H1 (cell line): Measurements from ENCODE around the gene NODAL. TPM values are rescaled to one million over a fixed set of nuclear protein-coding genes. Genes with fewer than 3 reads are reported as not detected.
A peak's percentile ranks its signal among the peaks of the same experiment; 100 is the strongest.

Source experiments
- CTCF ChIA-PET: fragments of 300-600 bp; sonication (Branson Sonifier 250); formaldehyde crosslinking; loops from one replicate; lab custom pipeline; 2021; ENCODE audit not compliant: partially characterized antibody; lab: Charles Lee
- POLR2A ChIA-PET: fragments of 300-600 bp; sonication (Branson Sonifier 250); formaldehyde crosslinking; loops from one replicate; lab custom pipeline; 2021; ENCODE audit warnings: inconsistent platforms; ENCODE audit not compliant: partially characterized antibody; lab: Charles Lee
- DNase-seq, 2 experiments: peaks; one replicate each; pipeline versions ENCODE4 v3.0.0 to v3.0.0-alpha.2; 2010 to 2022; ENCODE audit warnings: low spot score in 2 of 2, low read depth in 1 of 2, mixed read lengths in 1 of 2
- FAIRE-seq: peaks from 2 replicates; lab custom pipeline; 2011; peaks lifted over from hg19 to GRCh38; lab: Jason Lieb, UNC
- H2AFZ ChIP-seq: 2 replicates; pipeline ENCODE4 v1.8.1; 2012; ENCODE audit warnings: low read length, inconsistent platforms
- H2AK5ac ChIP-seq: 2 replicates; pipeline ENCODE4 v1.6.1; 2013; ENCODE audit warnings: low read depth, low read length
- H2BK120ac ChIP-seq: replicated peaks from 2 replicates; pipeline ENCODE3; 2013; ENCODE audit warnings: low read depth, low read length, inconsistent platforms
- H2BK12ac ChIP-seq: 2 replicates; pipeline ENCODE4 v1.6.1; 2013; ENCODE audit warnings: low read depth, low read length
- H2BK15ac ChIP-seq: 2 replicates; pipeline ENCODE4 v1.6.1; 2013; ENCODE audit warnings: low read length
- H2BK20ac ChIP-seq: 2 replicates; pipeline ENCODE4 v1.6.1; 2013; ENCODE audit warnings: low read length
- H2BK5ac ChIP-seq: 2 replicates; pipeline ENCODE4 v1.6.1; 2013; ENCODE audit warnings: low read depth, low read length
- H3K14ac ChIP-seq: 2 replicates; pipeline ENCODE4 v1.6.1; 2013; ENCODE audit warnings: inconsistent platforms; ENCODE audit not compliant: insufficient read length
- H3K18ac ChIP-seq: 2 replicates; pipeline ENCODE4 v1.6.1; 2013; ENCODE audit warnings: low read length; ENCODE audit errors: extremely low read depth
- H3K23ac ChIP-seq: 2 replicates; pipeline ENCODE4 v1.6.1; 2013; ENCODE audit warnings: inconsistent platforms; ENCODE audit not compliant: insufficient read length
- H3K23me2 ChIP-seq: 2 replicates; pipeline ENCODE4 v1.6.1; 2013; ENCODE audit warnings: low read depth, low read length
- H3K27ac ChIP-seq: 2 replicates; pipeline ENCODE4 v1.6.1; 2011; ENCODE audit warnings: low read depth, low read length, inconsistent platforms
- H3K27me3 ChIP-seq, 4 experiments: replicated peaks in 1 of 4; 1 replicate in 1 of 4; 2 replicates in 3 of 4; pipeline versions ENCODE4 v1.6.1 to v1.8.1; 2011 to 2013; ENCODE audit warnings: low read length in 3 of 4, mild to moderate bottlenecking in 3 of 4, inconsistent platforms in 2 of 4, mixed read lengths in 2 of 4, moderate library complexity in 1 of 4; ENCODE audit not compliant: control insufficient read depth in 3 of 4, insufficient read depth in 3 of 4; ENCODE audit errors: extremely low read depth in 1 of 4
- H3K36me3 ChIP-seq, 4 experiments: 2 replicates each; pipeline versions ENCODE4 v1.6.1 to v1.8.1; 2011 to 2013; ENCODE audit warnings: mild to moderate bottlenecking in 4 of 4, low read length in 3 of 4, moderate library complexity in 2 of 4, control low read depth in 1 of 4, inconsistent platforms in 1 of 4; ENCODE audit not compliant: insufficient read depth in 4 of 4, control insufficient read depth in 2 of 4
- H3K4ac ChIP-seq: replicated peaks from 2 replicates; pipeline ENCODE3; 2013; ENCODE audit warnings: low read length, low read depth, mixed read lengths, inconsistent platforms; ENCODE audit not compliant: insufficient read length
- H3K4me1 ChIP-seq, 4 experiments: replicated peaks in 1 of 4; 1 replicate in 1 of 4; 2 replicates in 3 of 4; pipeline versions ENCODE4 v1.6.1 to v1.8.1; 2011 to 2013; ENCODE audit warnings: low read length in 3 of 4, inconsistent platforms in 2 of 4, mixed read lengths in 1 of 4; ENCODE audit not compliant: insufficient read depth in 4 of 4, control insufficient read depth in 3 of 4
- H3K4me2 ChIP-seq, 2 experiments: 2 replicates each; pipeline versions ENCODE4 v1.6.1 to v1.8.1; 2011 to 2013; ENCODE audit warnings: low read depth in 2 of 2, low read length in 2 of 2, control low read depth in 1 of 2, inconsistent platforms in 1 of 2, mild to moderate bottlenecking in 1 of 2; ENCODE audit not compliant: insufficient read depth in 1 of 2
- H3K4me3 ChIP-seq, 4 experiments: fragments of 200-600, 300-600 bp in 1 of 4; sonication (generic), shearing (Covaris generic), sonication (Bioruptor Twin) in 1 of 4; 2 replicates each; pipeline versions ENCODE4 v1.5.1 to v1.8.1; 2011 to 2016; ENCODE audit warnings: low read length in 4 of 4, low read depth in 3 of 4, control low read depth in 2 of 4, inconsistent platforms in 2 of 4, mild to moderate bottlenecking in 2 of 4, mixed read lengths in 1 of 4, moderate library complexity in 1 of 4; ENCODE audit not compliant: insufficient read depth in 2 of 4; ENCODE audit errors: extremely low read depth in 1 of 4
- H3K56ac ChIP-seq: replicated peaks from 2 replicates; pipeline ENCODE3; 2013; ENCODE audit warnings: low read depth, mild to moderate bottlenecking, mixed read lengths, low read length, inconsistent platforms; ENCODE audit not compliant: insufficient read length
- H3K79me1 ChIP-seq: 2 replicates; pipeline ENCODE4 v1.6.1; 2013; ENCODE audit warnings: low read depth, low read length, control low read depth
- H3K79me2 ChIP-seq, 2 experiments: 2 replicates each; pipeline versions ENCODE4 v1.6.1 to v1.8.1; 2012 to 2013; ENCODE audit warnings: low read length in 2 of 2, mild to moderate bottlenecking in 2 of 2, inconsistent platforms in 1 of 2; ENCODE audit not compliant: insufficient read depth in 2 of 2, control insufficient read depth in 1 of 2
- H3K9ac ChIP-seq, 4 experiments: replicated peaks in 1 of 4; 1 replicate in 1 of 4; 2 replicates in 3 of 4; pipeline versions ENCODE4 v1.6.1 to v1.8.1; 2011 to 2013; ENCODE audit warnings: low read depth in 3 of 4, low read length in 3 of 4, control low read depth in 2 of 4, mild to moderate bottlenecking in 2 of 4, moderate library complexity in 2 of 4, inconsistent platforms in 1 of 4; ENCODE audit errors: extremely low read depth in 1 of 4
- H3K9me3 ChIP-seq, 2 experiments: 2 replicates each; pipeline versions ENCODE4 v1.6.1 to v1.8.1; 2012 to 2013; ENCODE audit warnings: mild to moderate bottlenecking in 2 of 2, moderate library complexity in 2 of 2, control low read depth in 1 of 2, inconsistent platforms in 1 of 2, low read depth in 1 of 2, low read length in 1 of 2, mixed read lengths in 1 of 2; ENCODE audit not compliant: insufficient read depth in 2 of 2
- H4K20me1 ChIP-seq, 2 experiments: replicated peaks in 1 of 2; 2 replicates each; pipeline versions ENCODE3 to v1.8.1; 2011 to 2013; ENCODE audit warnings: inconsistent platforms in 2 of 2, low read length in 2 of 2, mild to moderate bottlenecking in 1 of 2; ENCODE audit not compliant: insufficient read depth in 2 of 2, control insufficient read depth in 1 of 2
- H4K5ac ChIP-seq: 2 replicates; pipeline ENCODE4 v1.6.1; 2013; ENCODE audit warnings: low read length, low read depth, mixed read lengths, inconsistent platforms; ENCODE audit not compliant: insufficient read length
- H4K8ac ChIP-seq: 2 replicates; pipeline ENCODE4 v1.8.0; 2013; ENCODE audit warnings: mild to moderate bottlenecking, moderate library complexity, low read length, inconsistent platforms; ENCODE audit not compliant: insufficient read depth; ENCODE audit errors: extremely low read depth
- H4K91ac ChIP-seq: replicated peaks from 2 replicates; pipeline ENCODE3; 2013; ENCODE audit warnings: low read length, mixed read lengths, inconsistent platforms; ENCODE audit not compliant: insufficient read length
- BCL11A ChIP-seq, 2 experiments: IDR thresholded peaks; one replicate each; pipeline ENCODE4 v1.6.1; 2011; ENCODE audit warnings: low read depth in 2 of 2, low read length in 2 of 2, mild to moderate bottlenecking in 2 of 2
- CEBPB ChIP-seq: IDR thresholded peaks from 2 replicates; pipeline ENCODE4 v1.6.1; 2012; ENCODE audit warnings: low read depth, low read length
- CTCF ChIP-seq, 3 experiments: IDR thresholded peaks; 1 replicate in 2 of 3; 2 replicates in 1 of 3; pipeline versions ENCODE4 v1.5.1 to v1.6.1; 2011; ENCODE audit warnings: low read length in 3 of 3, mild to moderate bottlenecking in 3 of 3, inconsistent platforms in 2 of 3, low read depth in 1 of 3, moderate library complexity in 1 of 3; ENCODE audit not compliant: insufficient read depth in 1 of 3; ENCODE audit errors: control extremely low read depth in 1 of 3
- KDM4A ChIP-seq: IDR thresholded peaks from one replicate; pipeline ENCODE4 v1.7.1; 2012; ENCODE audit warnings: low read depth, mild to moderate bottlenecking, moderate library complexity, low read length, inconsistent platforms; ENCODE audit not compliant: severe bottlenecking
- NANOG ChIP-seq: IDR thresholded peaks from 2 replicates; pipeline ENCODE4 v1.6.1; 2011; ENCODE audit warnings: low read length, low read depth, mild to moderate bottlenecking, inconsistent platforms; ENCODE audit not compliant: insufficient read depth, poor library complexity, severe bottlenecking
- POU5F1 ChIP-seq: IDR thresholded peaks from 2 replicates; pipeline ENCODE4 v1.6.1; 2011; ENCODE audit warnings: low read depth, mild to moderate bottlenecking, low read length, moderate library complexity
- SIX5 ChIP-seq: IDR thresholded peaks from 2 replicates; pipeline ENCODE4 v1.6.1; 2011; ENCODE audit warnings: mild to moderate bottlenecking, low read depth, low read length
- TAF1 ChIP-seq: IDR thresholded peaks from 2 replicates; pipeline ENCODE4 v1.6.1; 2011; ENCODE audit warnings: mild to moderate bottlenecking, low read depth, low read length
- TCF12 ChIP-seq: IDR thresholded peaks from 2 replicates; pipeline ENCODE4 v1.6.1; 2011; ENCODE audit warnings: low read depth, mild to moderate bottlenecking, low read length
- WGBS, 2 experiments: shearing (Covaris generic) in 1 of 2; methylation state at CpG; one replicate each; pipeline versions ENCODE4 v1.1.6 to v1.1.7; 2013 to 2015; ENCODE audit warnings: low lambda C conversion rate in 2 of 2, mixed read lengths in 2 of 2, inconsistent platforms in 1 of 2, low coverage in 1 of 2, missing lambda C conversion rate in 1 of 2; ENCODE audit not compliant: insufficient replicate concordance in 2 of 2, insufficient coverage in 1 of 2, insufficient read length in 1 of 2; ENCODE audit errors: extremely low coverage in 1 of 2, missing lambda C conversion rate in 1 of 2; 5-methylcytosine and 5-hydroxymethylcytosine counted together
- polyA plus RNA-seq, 7 experiments: library from polyadenylated mRNA; depleted of rRNA in 3 of 7; stranded (reverse) in 5 of 7; unstranded in 2 of 7; fragments of >200 nt in 5 of 7; fragments of 200-250 nt in 2 of 7; gene quantifications; 1 replicate in 5 of 7; 2 replicates in 1 of 7; 4 replicates in 1 of 7; pipeline versions ENCODE4 v1.2.1 to v1.2.3, GENCODE V29; 2011 to 2013; ENCODE audit warnings: missing spikeins in 2 of 7, mixed read lengths in 2 of 7
- total RNA-seq: library from RNA; stranded (reverse); fragmentation: NEBNext Ultra II Directional; extraction: Animal tissue kit (Norgen Biotek cat#: 25700); gene quantifications from 2 replicates; pipeline ENCODE4 v1.2.1, GENCODE V29; 2021

The NODAL gene
- total and polyA plus RNA-seq, 2 of the 8 experiments (the other 6 are each of a cell fraction or from before 2014, with no cell fraction given): 2.0 to 7.3 TPM

GRCh38 chr10:70459774-70460490, 18.5 kb upstream of the NODAL start:
- Histone ChIP-seq H4K5ac (no peak overlapping the region), H2BK12ac (peak overlapping the region; percentile 94), H3K23ac (no peak overlapping the region), H2BK15ac (peak overlapping the region; percentile 81; the same call in 1 of the 2 replicates), H3K79me1 (no peaks in the 10 kb centered on the region), H3K14ac (no peak overlapping the region), H2AK5ac (0 out of 2 replicates have a peak overlapping the region, but pooled peaks have one; percentile 78), H3K23me2 (peaks cover 12% of the 10 kb centered on the region; the same call in 1 of the 2 replicates), H4K8ac (no peak overlapping the region), H3K27ac (no peak overlapping the region), H3K4ac (peak overlapping the region; percentile 33), H3K56ac (no peak overlapping the region), H3K27me3 (peaks cover 21 to 49% (median 48%) of the 10 kb centered on the region in 4 experiments), H3K4me2 (peak overlapping the region; percentile 57 to 81; a peak in 2 of 4 replicates), H3K79me2 (no peaks in the 10 kb centered on the region), H4K20me1 (no peaks in the 10 kb centered on the region), H3K4me3 (0 out of 8 replicates have a peak overlapping the region, but pooled peaks of 1 of the 4 experiments have one; percentile 2), H3K4me1 (peaks cover 10 to 39% (median 23%) of the 10 kb centered on the region in 4 experiments), H2BK5ac (peak overlapping the region; percentile 79; the same call in 1 of the 2 replicates), H3K9ac (no peak overlapping the region), H3K36me3 (no peaks in the 10 kb centered on the region; a peak in 1 of 8 replicates), H2BK20ac (peak overlapping the region; percentile 90; the same call in 1 of the 2 replicates), H2AFZ (no peak overlapping the region), H4K91ac (peak overlapping the region; percentile 96), H3K9me3 (no peaks in the 10 kb centered on the region), H2BK120ac (no peak overlapping the region), H3K18ac (peak overlapping the region; percentile 36; the same call in 1 of the 2 replicates)
- ChIA-PET CTCF (interaction anchor here (0.5 to 43.0 kb wide), 28 partner anchors 10 to 343 kb away, joined by 3 to 908 read pairs (median 8); partner anchors contain the start of genes EIF4EBP2 and LRRC20), POLR2A (interaction anchor here (1.1 to 2.1 kb wide), 5 partner anchors 18 to 55 kb away, joined by 3 to 5 read pairs (median 4); no protein-coding TSS in a partner anchor)
- WGBS, 2 experiments: 70% methylated on average over 27 of the region's 29 CpGs; no CpG with 5 or more reads in 1 of the 2 experiments
- FAIRE-seq: no peak
- no peak for DNase-seq
- TF ChIP-seq TCF12: no peak
- TF ChIP-seq CTCF (IDR thresholded peaks at IDR 0.05; ENCODE audit: control extremely low read depth in 1 of 3, insufficient read depth in 1 of 3, low read depth in 1 of 3, low read length in 3 of 3): no peak
- TF ChIP-seq SIX5: no peak
- TF ChIP-seq CEBPB: no peak
- no peak for TF ChIP-seq BCL11A (IDR thresholded peaks at IDR 0.05; ENCODE audit: low read depth in 2 of 2, low read length in 2 of 2)
- no peak for TF ChIP-seq NANOG
- TF ChIP-seq POU5F1: no peak
- TF ChIP-seq KDM4A: no peak
- TF ChIP-seq TAF1: no peak
